Mucosa of rectum (tissue), 2 donors: ENCODE results near the gene NDUFAF3.
"Not testable (repeated sequence)": the region's sequence is repeated elsewhere in the genome, so short reads cannot be mapped to it uniquely, and the experiment has no call there.

Experiments used
- H3K27ac ChIP-seq, 2 donors: one replicate each; pipeline ENCODE4 v1.7.0; 2013; ENCODE audit warnings: inconsistent platforms in 2 of 2, low read depth in 2 of 2, low read length in 2 of 2
- H3K27me3 ChIP-seq, 2 donors: one replicate each; pipeline ENCODE4 v1.7.0; 2013; ENCODE audit warnings: low read length in 2 of 2; ENCODE audit not compliant: control insufficient read depth in 2 of 2, insufficient read depth in 2 of 2
- H3K36me3 ChIP-seq, 2 donors: one replicate each; pipeline ENCODE4 v1.7.0; 2013; ENCODE audit warnings: low read length in 2 of 2; ENCODE audit not compliant: control insufficient read depth in 2 of 2, insufficient read depth in 2 of 2
- H3K4me1 ChIP-seq, 2 donors: one replicate each; pipeline ENCODE4 v1.7.0; 2013; ENCODE audit warnings: low read length in 2 of 2, mild to moderate bottlenecking in 1 of 2; ENCODE audit not compliant: control insufficient read depth in 2 of 2, insufficient read depth in 2 of 2
- H3K4me3 ChIP-seq, 2 donors: one replicate each; pipeline ENCODE4 v1.7.0; 2013; ENCODE audit warnings: low read length in 2 of 2
- H3K9ac ChIP-seq, 2 donors: one replicate each; pipeline ENCODE4 v1.7.0; 2013; ENCODE audit warnings: low read length in 2 of 2, low read depth in 1 of 2, mild to moderate bottlenecking in 1 of 2
- H3K9me3 ChIP-seq, 2 donors: one replicate each; pipeline ENCODE4 v1.7.0; 2013; ENCODE audit warnings: low read length in 2 of 2; ENCODE audit not compliant: control insufficient read depth in 2 of 2
- donor health status: healthy.
- donor health status: Normal muscosa, but diverticular disease.

The NDUFAF3 gene

DNA sequence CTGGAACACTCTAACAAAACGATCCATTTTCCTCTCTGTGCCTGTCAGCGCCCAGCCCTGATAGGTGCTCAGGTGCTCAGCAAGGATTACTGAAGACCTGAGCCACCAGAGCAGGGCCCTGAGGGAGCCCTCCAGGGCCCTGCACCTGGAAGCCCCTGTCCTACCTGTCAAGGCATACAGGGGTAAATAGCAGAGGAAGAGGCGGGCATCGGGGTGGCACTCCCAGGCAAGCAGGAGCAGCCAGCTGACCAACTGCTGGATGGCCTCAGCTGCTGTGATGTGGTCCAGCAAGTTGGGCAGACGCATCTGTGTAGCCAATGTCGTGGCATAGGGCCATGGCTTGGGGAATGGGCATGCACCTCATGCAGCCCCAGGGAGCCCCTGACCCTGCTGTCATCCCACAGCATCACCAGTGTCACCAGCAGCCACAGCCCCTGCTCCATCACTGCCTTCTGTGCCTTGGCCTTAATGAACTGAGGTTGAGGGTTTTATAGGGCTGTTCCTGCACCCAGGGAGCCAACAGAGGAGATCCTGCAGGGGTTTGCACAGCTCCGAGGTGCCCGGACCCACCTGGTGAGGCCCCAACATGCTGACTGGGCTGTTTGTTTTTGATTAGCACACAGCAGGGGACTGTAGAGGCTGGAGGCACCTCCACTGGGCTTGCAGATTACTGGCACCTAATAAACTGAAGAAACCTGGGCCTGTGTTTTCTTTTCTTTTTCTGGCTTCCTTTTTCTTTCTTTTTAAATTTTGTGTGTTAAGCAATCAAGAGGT is 22.6 kb upstream of the NDUFAF3 start:
- Histone ChIP-seq H3K27me3 (no peaks in the 10 kb centered on the region), H3K4me1 (no peaks in the 10 kb centered on the region), H3K27ac (no peak overlapping the region), H3K9ac (no peak overlapping the region), H3K4me3 (no peak overlapping the region), H3K9me3 (no peaks in the 10 kb centered on the region), H3K36me3 (peaks cover 8 to 15% of the 10 kb centered on the region in 2 donors)

DNA sequence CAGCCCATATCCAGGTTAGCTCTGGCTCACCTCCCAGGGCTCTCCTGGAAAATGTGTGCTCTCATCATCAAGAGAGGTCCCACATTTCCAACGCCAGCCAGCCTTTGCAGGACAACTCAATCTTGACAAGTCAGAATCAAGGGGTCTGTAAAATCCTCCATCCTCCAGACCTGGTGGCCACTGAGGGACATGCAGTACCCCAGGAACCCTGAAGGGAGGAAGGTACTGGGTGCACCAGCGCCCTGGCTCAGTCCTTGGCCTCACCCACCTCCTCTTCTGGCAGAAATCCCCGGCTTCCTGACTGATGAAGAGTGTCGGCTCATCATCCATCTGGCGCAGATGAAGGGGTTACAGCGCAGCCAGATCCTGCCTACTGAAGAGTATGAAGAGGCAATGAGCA is 20.8 kb upstream of the NDUFAF3 start:
- H3K36me3 ChIP-seq: peaks cover 8 to 13% of the 10 kb centered on the region in 2 donors
- no peak overlapping the region for H3K4me3 ChIP-seq
- peaks cover 4 to 5% of the 10 kb centered on the region in 2 donors for H3K4me1 ChIP-seq
- no peaks in the 10 kb centered on the region for H3K9me3 ChIP-seq
- H3K9ac ChIP-seq: no peak overlapping the region
- H3K27ac ChIP-seq: no peak overlapping the region
- no peaks in the 10 kb centered on the region for H3K27me3 ChIP-seq

DNA sequence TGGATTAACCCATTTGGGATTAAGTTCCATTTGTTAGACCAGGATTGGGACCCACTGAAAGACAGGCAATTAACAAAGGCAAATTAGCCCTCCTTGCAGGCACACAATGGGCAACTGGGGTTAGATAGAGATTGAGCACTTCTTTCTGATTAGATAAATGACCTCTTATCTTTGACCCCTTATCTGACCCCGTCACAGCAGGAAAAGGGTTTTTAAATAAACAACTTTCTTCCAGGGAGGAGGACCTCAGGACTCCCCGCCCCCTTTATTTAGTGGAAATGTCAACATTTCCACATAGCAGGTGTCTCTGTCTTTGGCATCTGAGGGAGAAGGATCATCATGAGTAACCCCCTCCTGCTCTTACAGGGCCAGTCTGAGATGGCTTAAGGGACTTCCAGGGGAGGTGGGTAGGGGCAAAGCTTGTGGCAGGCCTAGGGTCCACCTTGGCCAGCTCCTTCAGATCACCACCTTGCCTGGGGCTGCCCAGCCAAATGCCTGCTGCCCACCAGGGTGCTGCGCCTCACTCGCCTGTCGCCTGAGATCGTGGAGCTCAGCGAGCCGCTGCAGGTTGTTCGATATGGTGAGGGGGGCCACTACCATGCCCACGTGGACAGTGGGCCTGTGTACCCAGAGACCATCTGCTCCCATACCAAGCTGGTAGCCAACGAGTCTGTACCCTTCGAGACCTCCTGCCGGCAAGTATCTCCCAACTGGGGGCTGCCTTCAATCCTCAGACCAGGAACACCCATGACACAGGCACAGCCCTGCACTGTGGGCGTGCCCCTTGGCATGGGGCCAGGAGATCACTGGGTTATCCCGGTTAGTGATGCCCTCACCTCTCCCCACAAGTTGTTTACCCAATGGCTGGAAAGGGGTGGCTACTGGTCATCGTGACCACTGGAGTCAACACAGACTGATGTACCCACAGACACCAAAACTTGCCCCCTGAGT is 17.3 kb upstream of the NDUFAF3 start:
- H3K9me3 ChIP-seq: no peaks in the 10 kb centered on the region
- H3K27ac ChIP-seq: no peak overlapping the region
- no peak overlapping the region for H3K9ac ChIP-seq
- H3K36me3 ChIP-seq: peaks cover 0 to 3% of the 10 kb centered on the region in 2 donors
- no peak overlapping the region for H3K4me3 ChIP-seq
- H3K4me1 ChIP-seq: peaks cover 16 to 18% of the 10 kb centered on the region in 2 donors
- H3K27me3 ChIP-seq: no peaks in the 10 kb centered on the region

DNA sequence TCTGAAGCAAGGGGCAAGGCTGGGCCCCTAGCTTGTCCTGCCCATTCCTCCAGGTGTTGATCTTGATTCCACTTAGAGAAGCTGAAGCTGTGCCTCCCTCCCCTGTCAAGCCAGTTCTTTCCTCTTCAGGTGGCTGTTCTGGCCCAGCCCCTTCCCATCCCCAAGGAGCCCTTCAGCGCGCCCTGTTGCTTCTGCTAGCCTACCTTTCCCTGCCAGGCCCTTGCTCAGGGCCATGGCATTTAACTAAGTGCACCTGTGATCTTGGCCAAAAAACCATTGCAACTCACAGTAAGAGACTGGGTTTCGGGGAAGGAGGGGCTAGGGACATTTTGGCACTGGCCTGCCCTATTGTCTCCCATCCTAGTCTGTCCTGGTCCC is 16.6 kb upstream of the NDUFAF3 start:
- H3K36me3 ChIP-seq: peaks cover 0 to 3% of the 10 kb centered on the region in 2 donors
- no peaks in the 10 kb centered on the region for H3K9me3 ChIP-seq
- no peaks in the 10 kb centered on the region for H3K27me3 ChIP-seq
- H3K4me1 ChIP-seq: peaks cover 16 to 18% of the 10 kb centered on the region in 2 donors
- H3K9ac ChIP-seq: no peak overlapping the region
- H3K4me3 ChIP-seq: no peak overlapping the region
- H3K27ac ChIP-seq: no peak overlapping the region

DNA sequence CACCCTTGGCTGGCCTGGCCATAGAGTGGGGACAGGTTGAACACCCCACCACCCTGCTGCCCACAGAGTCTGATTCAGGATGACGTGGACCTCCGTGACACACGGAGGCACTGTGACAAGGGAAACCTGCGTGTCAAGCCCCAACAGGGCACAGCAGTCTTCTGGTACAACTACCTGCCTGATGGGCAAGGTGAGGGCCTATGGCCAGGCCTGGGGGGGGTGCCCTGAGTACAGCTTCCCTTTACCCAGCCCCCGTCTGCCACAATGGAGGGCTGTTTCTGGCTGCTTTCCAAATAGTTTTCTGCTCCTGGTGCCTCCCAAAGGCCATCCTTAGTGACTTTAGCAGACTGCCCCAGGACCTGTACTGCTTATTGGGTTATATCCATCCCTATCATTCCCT is 15.9 kb upstream of the NDUFAF3 start:
- peaks cover 16 to 18% of the 10 kb centered on the region in 2 donors for H3K4me1 ChIP-seq
- peaks cover 0 to 3% of the 10 kb centered on the region in 2 donors for H3K36me3 ChIP-seq
- peak overlapping the region; percentile 86 to 91 for H3K9ac ChIP-seq
- peak overlapping the region; percentile 87 to 94 for H3K4me3 ChIP-seq
- no peaks in the 10 kb centered on the region for H3K27me3 ChIP-seq
- no peaks in the 10 kb centered on the region for H3K9me3 ChIP-seq
- H3K27ac ChIP-seq: peak overlapping the region in 1 of 2 donors; percentile 99

DNA sequence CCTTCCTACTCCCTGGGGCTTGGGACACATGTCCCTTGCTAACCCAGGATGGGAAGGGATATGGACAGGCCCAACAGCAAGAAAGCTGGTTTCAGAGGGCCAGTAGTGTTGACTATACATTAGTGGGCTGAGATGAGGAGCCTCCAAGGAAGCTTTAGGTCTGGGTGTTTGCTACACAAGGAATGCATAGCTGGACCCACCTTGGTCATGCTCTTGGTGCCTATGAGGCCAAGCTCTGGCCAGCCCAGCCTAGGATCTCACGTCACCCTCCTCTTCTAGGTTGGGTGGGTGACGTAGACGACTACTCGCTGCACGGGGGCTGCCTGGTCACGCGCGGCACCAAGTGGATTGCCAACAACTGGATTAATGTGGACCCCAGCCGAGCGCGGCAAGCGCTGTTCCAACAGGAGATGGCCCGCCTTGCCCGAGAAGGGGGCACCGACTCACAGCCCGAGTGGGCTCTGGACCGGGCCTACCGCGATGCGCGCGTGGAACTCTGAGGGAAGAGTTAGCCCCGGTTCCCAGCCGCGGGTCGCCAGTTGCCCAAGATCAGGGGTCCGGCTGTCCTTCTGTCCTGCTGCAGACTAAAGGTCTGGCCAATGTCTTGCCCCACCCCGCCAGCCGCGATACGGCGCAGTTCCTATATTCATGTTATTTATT is 15.4 kb upstream of the NDUFAF3 start:
- Histone ChIP-seq H3K27ac (peak overlapping the region; percentile 97 to 99), H3K36me3 (peaks cover 0 to 6% of the 10 kb centered on the region in 2 donors)

DNA sequence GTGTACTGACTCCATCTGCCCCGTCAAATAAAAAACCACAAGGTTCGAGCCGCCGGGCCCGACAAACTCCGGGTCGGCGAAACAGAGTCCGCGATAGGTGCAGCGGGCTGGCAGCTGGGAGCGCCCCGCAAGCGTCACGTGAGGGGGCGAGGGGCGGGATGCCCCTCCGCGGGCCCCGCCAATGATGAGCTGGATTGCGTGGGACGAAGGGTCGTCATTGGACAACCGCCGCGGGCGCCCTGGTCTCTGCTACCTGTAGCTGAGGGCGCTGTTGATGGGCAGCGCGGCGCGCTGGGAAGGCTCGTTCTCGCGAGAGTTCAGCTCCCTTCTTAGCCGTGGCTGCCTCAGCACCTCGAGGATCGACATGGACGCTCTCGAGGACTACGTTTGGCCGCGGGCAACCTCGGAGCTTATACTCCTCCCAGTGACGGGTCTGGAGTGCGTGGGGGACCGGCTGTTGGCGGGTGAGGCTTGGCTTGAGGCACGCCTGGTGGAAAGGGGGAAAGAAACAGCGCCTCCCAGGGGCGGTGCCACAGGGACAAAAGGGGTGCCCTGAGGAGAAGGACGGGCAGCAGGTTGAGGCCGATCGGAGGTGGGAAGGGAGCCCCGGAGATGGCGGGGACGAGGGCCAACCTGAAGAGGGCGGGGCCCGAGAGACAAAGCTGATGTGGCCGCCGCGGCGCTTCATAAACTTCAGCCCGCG is 14.7 kb upstream of the NDUFAF3 start, which contains the start of gene WDR6:
Gene WDR6, plus strand, starts transcription at position 324 of the 703 bp plus-strand sequence. Its CDS starts 41 bp downstream, at position 365.
- H3K36me3 ChIP-seq: peaks cover 4 to 12% of the 10 kb centered on the region in 2 donors
- peak within 1 kb of the TSS; percentile 87 to 94 for H3K4me3 ChIP-seq
- H3K9me3 ChIP-seq: no peaks in the 10 kb centered on the region
- H3K27ac ChIP-seq: peak within 1 kb of the TSS; percentile 97 to 99
- H3K27me3 ChIP-seq: no peaks in the 10 kb centered on the region
- H3K4me1 ChIP-seq: peaks cover 16 to 18% of the 10 kb centered on the region in 2 donors
- H3K9ac ChIP-seq: peak within 1 kb of the TSS; percentile 91 to 97

More for the DNA sequence above, 15.4 kb upstream of the NDUFAF3 start:
- H3K27me3 ChIP-seq: no peaks in the 10 kb centered on the region
- peak overlapping the region; percentile 86 to 91 for H3K9ac ChIP-seq
- no peaks in the 10 kb centered on the region for H3K9me3 ChIP-seq
- H3K4me1 ChIP-seq: peaks cover 16 to 18% of the 10 kb centered on the region in 2 donors
- H3K4me3 ChIP-seq: peak overlapping the region; percentile 87 to 94

DNA sequence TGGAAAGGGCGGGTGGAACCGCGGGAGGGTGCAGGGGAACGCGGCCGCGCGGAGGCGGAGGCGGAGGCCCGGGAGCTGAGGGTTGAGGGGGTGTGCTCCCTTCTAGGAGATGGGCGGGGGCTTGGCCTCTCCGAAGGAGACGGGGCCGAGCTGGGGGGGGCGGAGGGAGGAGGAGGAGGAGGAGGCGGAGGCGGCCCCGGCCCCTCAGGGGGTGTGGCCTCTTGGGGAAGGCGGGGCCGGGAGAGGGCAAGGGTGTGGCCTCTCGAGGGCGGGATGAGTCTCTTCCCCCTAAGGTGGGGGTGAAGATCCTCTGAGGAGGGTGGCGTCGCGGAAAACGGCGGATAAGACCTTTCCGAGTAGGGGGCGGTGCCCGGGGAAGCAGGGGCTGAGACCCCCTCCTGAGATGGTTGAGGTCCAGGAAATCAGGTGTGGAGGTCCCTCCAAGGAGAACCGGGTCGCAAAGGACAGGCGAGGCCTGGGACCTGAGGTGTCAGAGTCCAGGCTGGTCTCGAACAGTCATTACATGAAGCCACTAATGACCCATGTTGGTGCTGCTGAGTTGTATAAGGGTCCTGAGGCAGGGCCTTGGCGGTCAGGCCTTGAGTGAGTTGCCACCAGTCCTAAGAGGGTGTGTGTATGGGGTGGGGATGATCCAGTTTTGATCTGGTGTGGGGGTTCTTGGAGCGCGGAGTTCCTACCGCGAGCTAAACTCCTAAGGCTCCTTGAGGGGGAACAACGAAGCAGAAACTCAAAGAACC is 14.0 kb upstream of the NDUFAF3 start:
- Histone ChIP-seq H3K27me3 (no peaks in the 10 kb centered on the region), H3K4me1 (peaks cover 16 to 18% of the 10 kb centered on the region in 2 donors), H3K9me3 (no peaks in the 10 kb centered on the region), H3K4me3 (peak overlapping the region; percentile 87 to 94), H3K36me3 (peaks cover 11 to 19% of the 10 kb centered on the region in 2 donors), H3K9ac (peak overlapping the region; percentile 91 to 97), H3K27ac (peak overlapping the region; percentile 97 to 99)

DNA sequence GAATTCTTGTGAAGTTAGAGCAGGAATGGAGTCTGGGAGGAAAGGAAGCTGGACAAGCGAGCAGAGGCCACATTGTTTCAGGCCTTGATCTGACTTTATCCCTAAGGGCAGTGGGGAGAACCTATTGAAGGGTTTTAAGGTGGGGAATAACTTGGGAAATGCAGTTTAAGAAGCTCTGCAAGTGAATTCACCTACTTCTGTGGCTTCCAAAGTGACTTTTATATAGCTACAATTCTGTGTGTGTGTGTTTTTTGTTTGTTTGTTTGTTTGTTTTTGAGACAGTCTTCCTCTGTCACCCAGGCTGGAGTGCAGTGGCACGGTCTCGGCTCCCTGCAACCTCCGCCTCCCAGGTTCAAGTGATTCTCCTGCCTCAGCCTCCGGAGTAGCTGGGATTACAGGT is 13.3 kb upstream of the NDUFAF3 start:
- peaks cover 17 to 23% of the 10 kb centered on the region in 2 donors for H3K36me3 ChIP-seq
- H3K27ac ChIP-seq: peak overlapping the region in 1 of 2 donors; percentile 97
- H3K27me3 ChIP-seq, H3K9ac ChIP-seq, H3K9me3 ChIP-seq: not testable (repeated sequence)
- H3K4me1 ChIP-seq: peaks cover 16 to 21% of the 10 kb centered on the region in 2 donors
- H3K4me3 ChIP-seq: peak overlapping the region in 1 of 2 donors; percentile 87
